NCI-H524 (cell line): ENCODE data around the gene PRKRIP1.
"Not testable (repeated sequence)": the region's sequence is repeated elsewhere in the genome, so short reads cannot be mapped to it uniquely, and the experiment has no call there.

Source experiments
- DNase-seq, 2 experiments: peaks; one replicate each; lab custom pipeline; 2025; lab: John Stamatoyannopoulos, UW

Gene PRKRIP1

GRCh38 chr7:102395873-102396709 is at the start of gene PRKRIP1:
Gene PRKRIP1, plus strand, starts transcription at chr7:102396363. Its CDS starts 49 bp downstream, at chr7:102396412.
- peak; percentile 76 to 90 for DNase-seq

- not testable (repeated sequence) for DNase-seq
Observed at GRCh38 chr7:102346983-102347382, 49.2 kb upstream of the PRKRIP1 start.

- DNase-seq, result not testable (repeated sequence)
Observed at GRCh38 chr7:102356344-102356743, 39.8 kb upstream of the PRKRIP1 start, which contains the start of gene SPDYE6. Gene SPDYE6, minus strand, starts transcription at chr7:102356444. Its CDS starts 421 bp downstream, at chr7:102356023.

GRCh38 chr7:102363549-102364393 is 32.4 kb upstream of the PRKRIP1 start:
- DNase-seq, result peak; percentile 98

- DNase-seq, result not testable (repeated sequence)
Observed at GRCh38 chr7:102364394-102364886, 31.7 kb upstream of the PRKRIP1 start.

GRCh38 chr7:102365390-102365789 is 30.8 kb upstream of the PRKRIP1 start:
- DNase-seq, result not testable (repeated sequence)

GRCh38 chr7:102370038-102370437 is 26.1 kb upstream of the PRKRIP1 start:
- DNase-seq, result not testable (repeated sequence)

GRCh38 chr7:102372796-102373195 is 23.4 kb upstream of the PRKRIP1 start:
- not testable (repeated sequence) for DNase-seq

GRCh38 chr7:102376964-102377466 is 19.1 kb upstream of the PRKRIP1 start:
- DNase-seq, result no peak

- DNase-seq, result not testable (repeated sequence)
Observed at GRCh38 chr7:102380837-102381236, 15.3 kb upstream of the PRKRIP1 start.

GRCh38 chr7:102381696-102382425 is 14.3 kb upstream of the PRKRIP1 start:
- not testable (repeated sequence) for DNase-seq

GRCh38 chr7:102387064-102387463 is 9.1 kb upstream of the PRKRIP1 start:
- DNase-seq, result no peak

- DNase-seq, result no peak
Observed at GRCh38 chr7:102389810-102390209, 6.4 kb upstream of the PRKRIP1 start.

GRCh38 chr7:102390697-102391484 is 5.3 kb upstream of the PRKRIP1 start:
- peak; percentile 60 to 76 for DNase-seq

GRCh38 chr7:102392330-102392729 is 3.8 kb upstream of the PRKRIP1 start:
- DNase-seq, result no peak

- no peak for DNase-seq
Observed at GRCh38 chr7:102393467-102393866, 2.7 kb upstream of the PRKRIP1 start.

- DNase-seq, result no peak
Observed at GRCh38 chr7:102395592-102395872, 631 bp upstream of the PRKRIP1 start.

- no peak for DNase-seq
Observed at GRCh38 chr7:102396710-102397019, 502 bp downstream of the PRKRIP1 start.

- no peak for DNase-seq
Observed at GRCh38 chr7:102398543-102398942, 2.4 kb downstream of the PRKRIP1 start.

- no peak for DNase-seq
Observed at GRCh38 chr7:102400360-102400759, 4.2 kb downstream of the PRKRIP1 start.

- no peak for DNase-seq
Observed at GRCh38 chr7:102403563-102403962, 7.4 kb downstream of the PRKRIP1 start.
